Uterus (tissue), 4 donors: ENCODE data around the gene FRMD8. TPM values are rescaled to one million over a fixed set of nuclear protein-coding genes. Genes with fewer than 3 reads are reported as not detected.

Experiments used
- DNase-seq, 2 donors: peaks; one replicate each; pipeline ENCODE4 v3.0.0-alpha.2; 2019 to 2020
- H3K27ac ChIP-seq, 2 donors: fragments of 200-600 bp; sonication (generic); 1 replicate in 1 of 2; 2 replicates in 1 of 2; pipeline ENCODE4 v1.5.1; 2016 to 2018
- H3K27me3 ChIP-seq, 2 donors: fragments of 200-600 bp; sonication (generic); one replicate each; pipeline ENCODE4 v1.5.1; 2018 to 2019; ENCODE audit warnings: control low read depth in 1 of 2
- H3K36me3 ChIP-seq, 2 donors: fragments of 200-600 bp; sonication (generic); one replicate each; pipeline ENCODE4 v1.5.1; 2019; ENCODE audit warnings: control low read depth in 1 of 2
- H3K4me1 ChIP-seq, 2 donors: fragments of 200-600 bp; sonication (generic); one replicate each; pipeline ENCODE4 v1.5.1; 2018 to 2019; ENCODE audit warnings: control low read depth in 1 of 2
- H3K4me3 ChIP-seq, 2 donors: fragments of 200-600 bp; sonication (generic); 1 replicate in 1 of 2; 2 replicates in 1 of 2; pipeline ENCODE4 v1.5.1; 2018 to 2019; ENCODE audit warnings: mild to moderate bottlenecking in 1 of 2
- H3K9me3 ChIP-seq, 2 donors: fragments of 200-600 bp; sonication (generic); one replicate each; pipeline ENCODE4 v1.5.1; 2019; ENCODE audit warnings: control low read depth in 1 of 2
- CTCF ChIP-seq, 4 experiments: fragments of 200-600 bp in 2 of 4; fragments of 450-650 bp in 2 of 4; sonication (generic) in 2 of 4; IDR thresholded peaks; one replicate each; pipeline ENCODE4 v1.5.1; 2016 to 2019; ENCODE audit warnings: antibody characterized with exemption in 4 of 4, mild to moderate bottlenecking in 2 of 4, moderate library complexity in 1 of 4
- POLR2A ChIP-seq, 2 donors: fragments of 450-650 bp; IDR thresholded peaks; one replicate each; pipeline ENCODE4 v1.6.1; 2016; ENCODE audit warnings: antibody characterized with exemption in 2 of 2, mild to moderate bottlenecking in 1 of 2, moderate library complexity in 1 of 2
- intact Hi-C: fragments of 100-400 bp; cut with DNase I; formaldehyde crosslinking; loops from one replicate; pipeline ENCODE4 v1.15.1; 2023; ENCODE audit warnings: low total_unique reads
- total RNA-seq, 4 donors: library from RNA; depleted of rRNA in 3 of 4; stranded (reverse); fragments of >200 nt in 3 of 4; gene quantifications; one replicate each; pipeline versions ENCODE4 v1.1.0 to v1.2.4, GENCODE V29; 2014 to 2023
- donor health status: DM: yes; HTN: yes; CAD: no.

FRMD8 gene
- total RNA-seq, 4 donors from 2014 or later: 15.9 to 160 (median 41.5) TPM

- intact Hi-C loops: no loop called here
- no peaks in the 10 kb centered on the region for H3K9me3 ChIP-seq
- TF ChIP-seq CTCF (IDR thresholded peaks at IDR 0.05): no peak
- H3K27me3 ChIP-seq: no peaks in the 10 kb centered on the region
- H3K4me1 ChIP-seq: peaks cover 14% of the 10 kb centered on the region in 2 donors
- H3K4me3 ChIP-seq: no peak overlapping the region
- peak overlapping the region in 1 of 2 donors; percentile 99 for H3K27ac ChIP-seq
- DNase-seq: no peak
- H3K36me3 ChIP-seq: no peaks in the 10 kb centered on the region
These were observed 47.2 kb downstream of the FRMD8 start for GRCh38 chr11:65433657-65434056.

GRCh38 chr11:65434057-65434666 lies 47.7 kb downstream of the FRMD8 start:
- no peaks in the 10 kb centered on the region for H3K27me3 ChIP-seq
- DNase-seq: peak in 1 of 2 donors; percentile 11
- no peak overlapping the region for H3K4me3 ChIP-seq
- intact Hi-C loops: no loop called here
- TF ChIP-seq POLR2A (IDR thresholded peaks at IDR 0.05): no peak
- no peak for TF ChIP-seq CTCF (IDR thresholded peaks at IDR 0.05)
- H3K36me3 ChIP-seq: no peaks in the 10 kb centered on the region
- H3K27ac ChIP-seq: peak overlapping the region in 1 of 2 donors; percentile 99
- H3K9me3 ChIP-seq: no peaks in the 10 kb centered on the region
- peaks cover 14% of the 10 kb centered on the region in 2 donors for H3K4me1 ChIP-seq

GRCh38 chr11:65434667-65435410 lies 48.4 kb downstream of the FRMD8 start:
- H3K4me3 ChIP-seq: no peak overlapping the region
- H3K27me3 ChIP-seq: no peaks in the 10 kb centered on the region
- H3K4me1 ChIP-seq: peaks cover 14% of the 10 kb centered on the region in 2 donors
- no peaks in the 10 kb centered on the region for H3K9me3 ChIP-seq
- DNase-seq: no peak
- H3K27ac ChIP-seq: peak overlapping the region in 1 of 2 donors; percentile 99
- no peak for TF ChIP-seq POLR2A (IDR thresholded peaks at IDR 0.05)
- no peak for TF ChIP-seq CTCF (IDR thresholded peaks at IDR 0.05)
- intact Hi-C loops: no loop called here
- no peaks in the 10 kb centered on the region for H3K36me3 ChIP-seq

GRCh38 chr11:65435411-65435931 lies 49.0 kb downstream of the FRMD8 start:
- TF ChIP-seq CTCF (IDR thresholded peaks at IDR 0.05) (no peak), POLR2A (IDR thresholded peaks at IDR 0.05) (no peak)

GRCh38 chr11:65435981-65436411 lies 49.6 kb downstream of the FRMD8 start:
- H3K27ac ChIP-seq: peak overlapping the region in 1 of 2 donors; percentile 99
- H3K4me1 ChIP-seq: peaks cover 14% of the 10 kb centered on the region in 2 donors
- H3K4me3 ChIP-seq: no peak overlapping the region
- TF ChIP-seq CTCF (IDR thresholded peaks at IDR 0.05): no peak
- no peak for TF ChIP-seq POLR2A (IDR thresholded peaks at IDR 0.05)
- no peaks in the 10 kb centered on the region for H3K27me3 ChIP-seq
- H3K36me3 ChIP-seq: no peaks in the 10 kb centered on the region
- no peaks in the 10 kb centered on the region for H3K9me3 ChIP-seq
- peak in 1 of 2 donors; percentile 21 for DNase-seq
- intact Hi-C loops: no loop called here

More at GRCh38 chr11:65435411-65435931, 49.0 kb downstream of the FRMD8 start:
- H3K27me3 ChIP-seq: no peaks in the 10 kb centered on the region
- no peak overlapping the region for H3K4me3 ChIP-seq
- H3K4me1 ChIP-seq: peaks cover 14% of the 10 kb centered on the region in 2 donors
- no peaks in the 10 kb centered on the region for H3K36me3 ChIP-seq
- no peaks in the 10 kb centered on the region for H3K9me3 ChIP-seq
- H3K27ac ChIP-seq: peak overlapping the region in 1 of 2 donors; percentile 99
- intact Hi-C loops: no loop called here
- DNase-seq: peak in 1 of 2 donors; percentile 14
